HK-2 (cell line): ENCODE data around the gene ATE1.
"Not testable (repeated sequence)": the region's sequence is repeated elsewhere in the genome, so short reads cannot be mapped to it uniquely, and the experiment has no call there.

Experiments
- DNase-seq: peaks from one replicate; pipeline ENCODE4 v3.0.0-alpha.2; 2018; ENCODE audit not compliant: unreplicated experiment

The ATE1 gene

DNA sequence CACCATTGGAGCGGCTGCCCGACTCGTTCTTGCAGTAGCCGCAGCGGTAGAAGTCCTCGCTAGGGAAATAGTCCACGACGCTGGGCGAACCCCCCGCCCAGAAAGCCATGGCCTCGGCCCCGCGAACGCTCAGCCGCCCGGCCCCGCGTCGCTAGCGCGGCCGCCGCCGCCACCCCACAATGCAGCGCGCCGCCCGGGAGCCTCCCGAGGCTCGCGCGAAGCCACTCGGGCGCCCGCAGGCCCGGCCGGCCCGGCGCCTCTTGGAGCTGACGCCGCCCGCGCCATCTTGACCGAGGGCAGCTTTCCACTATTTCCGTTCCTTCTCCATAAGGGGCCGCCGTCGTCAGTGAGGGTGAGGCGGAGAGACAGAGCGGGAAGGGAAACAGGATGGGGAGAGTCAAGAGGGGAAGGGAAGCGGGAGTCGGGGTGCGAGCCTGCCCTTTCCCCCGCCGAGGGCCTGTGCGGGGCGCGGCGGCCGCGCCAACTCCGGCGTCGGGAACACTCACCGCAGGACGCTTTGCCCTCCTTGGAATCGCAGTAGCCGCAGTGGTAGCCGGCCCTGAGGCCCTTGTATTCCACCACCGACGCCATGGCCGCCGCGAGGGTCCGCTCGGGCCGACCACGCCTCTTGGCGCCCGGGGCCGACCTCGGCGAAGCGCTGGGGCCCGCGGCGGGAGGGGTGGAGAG, at the start of gene ATE1:
TSS of gene ATE1 (minus strand) at position 191 of the 687 bp plus-strand sequence. CDS start at position 109, 82 bp downstream.
- peak; percentile 94 for DNase-seq

DNA sequence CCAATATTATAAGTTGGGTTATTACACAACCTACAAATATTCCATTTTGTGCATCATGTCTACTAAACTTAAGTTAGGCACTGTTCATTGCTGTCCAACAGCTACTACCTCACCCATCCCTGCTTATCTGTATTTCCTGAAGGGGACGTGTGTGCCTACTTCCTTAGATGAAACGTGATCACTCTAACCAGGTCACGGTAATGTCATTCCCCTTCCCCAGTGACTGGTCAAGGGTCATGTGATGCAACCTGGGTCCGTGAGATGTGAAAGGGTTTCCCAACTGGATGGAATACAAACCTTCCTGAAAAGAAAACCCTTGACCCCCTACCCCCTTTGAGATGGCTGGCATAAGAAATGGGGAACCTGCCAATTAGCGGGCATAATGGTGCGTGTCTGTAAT, 48.8 kb upstream of the ATE1 start:
- DNase-seq, result no peak

DNA sequence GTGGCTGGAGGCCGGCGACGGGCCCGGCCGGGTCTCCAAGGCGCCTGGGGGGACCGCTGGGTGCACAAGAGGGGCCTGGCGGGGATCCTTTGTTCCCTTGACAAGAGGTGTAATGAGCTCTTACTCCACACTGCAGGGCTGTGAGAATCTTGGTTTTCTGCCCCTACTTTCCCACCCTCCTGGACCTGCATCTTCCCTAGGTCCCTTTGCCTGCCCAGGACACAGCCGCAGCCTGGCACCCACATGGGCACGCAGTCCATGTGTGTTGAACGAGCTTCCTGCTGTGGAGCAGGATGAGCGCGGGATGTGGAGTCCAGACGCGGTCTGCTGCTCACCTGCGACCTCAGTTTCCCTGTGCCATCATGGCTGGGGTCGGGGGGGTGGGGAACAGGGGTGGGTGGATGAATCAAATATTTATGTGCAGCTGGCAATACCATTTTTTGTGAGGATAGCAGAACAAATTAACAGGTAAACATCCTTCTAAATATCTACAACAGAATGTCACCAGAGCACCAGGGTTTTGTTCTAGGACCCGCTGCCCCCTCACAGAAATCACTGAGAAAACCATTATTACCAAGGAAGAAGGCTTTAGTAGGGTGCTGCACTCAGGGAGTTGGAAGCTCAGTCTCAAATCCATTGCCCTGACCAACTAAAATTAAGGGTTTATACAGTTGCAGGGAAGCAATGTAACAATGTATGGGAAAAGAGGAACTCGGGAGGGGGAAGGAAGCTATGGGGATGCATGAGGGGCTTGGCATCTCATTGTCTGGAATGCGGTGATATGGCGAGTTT, 47.7 kb upstream of the ATE1 start:
- no peak for DNase-seq

DNA sequence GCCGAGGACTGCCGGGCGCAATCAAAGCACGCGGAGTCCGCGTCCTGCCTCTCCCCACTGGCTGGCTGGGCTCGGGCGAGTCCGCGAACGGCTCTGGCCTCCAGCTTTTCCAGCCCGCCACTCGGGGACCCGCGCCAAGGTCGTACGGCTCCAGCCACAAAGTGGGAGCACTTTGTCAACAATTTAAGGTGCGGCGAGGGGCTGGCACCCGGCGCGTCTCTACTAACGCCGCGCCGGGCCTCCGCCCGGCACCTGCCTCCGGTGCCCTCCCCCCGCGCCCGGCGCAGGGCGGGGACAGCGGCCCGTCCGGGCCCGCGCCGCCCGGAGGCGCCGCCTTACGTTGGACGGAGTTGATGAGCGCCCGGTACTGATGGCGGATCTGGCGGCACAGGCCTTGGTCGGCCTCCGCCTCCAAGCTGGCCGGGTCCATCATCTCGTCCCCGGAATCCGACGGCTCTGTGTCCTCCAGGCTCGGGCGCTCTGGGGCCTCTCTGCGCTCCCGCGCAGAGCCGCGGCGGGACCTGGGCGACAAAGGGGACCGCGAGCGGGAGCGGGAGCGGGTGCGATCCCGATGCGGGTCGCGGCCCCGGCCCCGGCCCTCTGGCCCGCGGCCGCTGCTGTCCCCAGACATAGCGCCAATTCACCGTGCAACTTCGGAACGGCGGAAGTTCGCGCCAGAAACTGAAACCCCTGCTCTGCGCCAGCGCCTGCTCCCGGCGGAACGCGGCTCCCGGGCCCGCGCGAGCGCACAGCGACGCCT, 46.9 kb upstream of the ATE1 start, which contains the start of gene NSMCE4A:
TSS of gene NSMCE4A (minus strand) at position 683 of the 760 bp plus-strand sequence. CDS start at position 631, 52 bp downstream.
- peak; percentile 76 for DNase-seq

DNA sequence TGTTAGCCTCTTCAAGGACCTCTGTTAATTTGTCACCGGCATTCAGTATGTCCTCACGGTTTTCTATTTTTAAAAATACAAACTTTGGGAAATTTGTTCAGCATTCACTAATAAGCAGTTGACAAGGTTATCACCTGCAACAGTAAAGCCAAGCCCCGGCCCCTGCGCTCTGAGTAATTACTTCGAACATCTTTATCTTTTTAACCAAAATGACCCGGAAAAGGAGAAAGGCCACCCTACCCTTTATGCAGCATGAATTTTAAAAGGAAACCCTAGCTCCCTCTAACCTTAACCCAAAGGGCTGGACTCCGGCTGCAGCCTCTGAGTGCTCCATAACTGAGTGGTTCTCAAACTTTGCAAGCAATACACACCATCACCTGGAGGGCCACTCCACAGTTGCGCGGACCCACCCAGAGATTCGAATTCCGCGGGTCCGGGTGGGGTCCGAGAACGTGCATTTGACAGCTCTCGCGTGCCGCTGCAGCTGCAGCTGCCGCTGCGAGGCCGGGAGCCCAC, 46.2 kb upstream of the ATE1 start:
- DNase-seq, result no peak

DNA sequence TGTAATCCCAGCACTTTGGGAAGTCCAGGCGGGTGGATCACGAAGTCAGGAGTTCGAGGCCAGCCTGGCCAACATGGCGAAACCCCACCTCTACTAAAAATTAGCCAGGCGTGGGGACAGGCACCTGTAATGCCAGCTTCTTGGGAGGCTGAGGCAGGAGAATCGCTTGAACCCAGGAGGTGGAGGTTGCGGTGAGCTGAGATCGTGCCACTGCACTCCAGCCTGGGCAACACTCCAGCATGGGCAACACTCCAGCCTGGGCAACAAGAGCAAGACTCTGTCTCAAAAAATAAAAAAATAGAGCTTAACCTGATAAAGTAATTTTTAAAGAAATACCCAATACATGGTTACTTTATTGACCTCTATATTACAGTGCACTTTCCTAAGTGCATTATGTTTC, 41.3 kb upstream of the ATE1 start:
- DNase-seq, result not testable (repeated sequence)

DNA sequence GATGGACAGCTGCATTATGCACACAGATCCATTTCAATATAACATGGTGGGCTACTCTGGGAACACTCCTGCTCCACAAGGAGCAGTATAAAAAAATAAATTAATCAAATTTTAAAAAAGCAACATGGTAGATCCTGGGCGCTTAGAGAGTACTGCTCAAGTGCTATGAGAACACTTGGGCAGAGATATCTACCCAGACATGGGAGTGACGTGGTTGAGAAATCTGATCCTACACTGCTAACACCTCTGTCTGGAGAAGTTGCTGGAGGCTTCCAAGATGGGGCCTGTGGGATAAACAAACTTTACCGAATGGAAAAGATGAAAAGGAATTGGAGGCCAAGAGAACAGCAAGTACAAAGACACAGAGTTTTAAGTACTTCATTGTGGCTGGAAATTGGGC, 38.2 kb upstream of the ATE1 start:
- no peak for DNase-seq

DNA sequence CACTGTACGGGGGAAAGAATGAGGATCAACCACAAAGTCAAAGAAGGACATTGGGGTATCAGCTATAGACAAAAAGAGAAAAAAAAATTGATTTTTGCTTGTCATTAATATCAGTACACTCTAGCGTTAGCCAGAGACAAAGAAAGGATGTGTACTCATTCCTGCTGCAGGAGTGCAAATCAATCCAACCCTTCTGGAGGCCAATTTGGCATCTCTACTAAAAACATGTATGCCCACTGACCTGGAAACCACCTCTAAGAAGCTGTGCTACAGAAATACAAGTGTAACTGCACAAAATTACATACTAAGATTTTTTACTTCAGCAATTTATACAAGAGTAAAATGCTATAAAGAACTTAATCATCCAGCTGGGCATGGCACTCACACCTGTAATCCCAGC, 33.6 kb upstream of the ATE1 start:
- DNase-seq, result no peak

DNA sequence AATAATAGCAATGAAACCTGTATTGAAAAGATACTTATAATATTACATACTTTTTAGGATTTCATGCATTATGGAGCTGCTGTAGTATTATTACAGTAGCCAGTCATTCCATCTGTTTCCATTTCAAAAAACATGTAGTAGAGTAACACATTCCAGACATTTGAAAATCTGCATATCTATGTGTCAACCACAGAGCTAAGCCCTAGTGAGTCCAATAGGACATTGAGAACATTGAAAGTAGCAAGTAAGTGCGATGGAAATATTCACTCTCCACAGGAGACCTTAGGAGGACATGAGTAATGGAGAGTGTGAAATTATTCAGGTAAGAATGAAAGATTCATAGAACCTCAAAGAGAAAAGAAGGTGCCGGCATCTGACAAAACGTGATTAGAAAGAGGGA, 31.8 kb upstream of the ATE1 start:
- no peak for DNase-seq

DNA sequence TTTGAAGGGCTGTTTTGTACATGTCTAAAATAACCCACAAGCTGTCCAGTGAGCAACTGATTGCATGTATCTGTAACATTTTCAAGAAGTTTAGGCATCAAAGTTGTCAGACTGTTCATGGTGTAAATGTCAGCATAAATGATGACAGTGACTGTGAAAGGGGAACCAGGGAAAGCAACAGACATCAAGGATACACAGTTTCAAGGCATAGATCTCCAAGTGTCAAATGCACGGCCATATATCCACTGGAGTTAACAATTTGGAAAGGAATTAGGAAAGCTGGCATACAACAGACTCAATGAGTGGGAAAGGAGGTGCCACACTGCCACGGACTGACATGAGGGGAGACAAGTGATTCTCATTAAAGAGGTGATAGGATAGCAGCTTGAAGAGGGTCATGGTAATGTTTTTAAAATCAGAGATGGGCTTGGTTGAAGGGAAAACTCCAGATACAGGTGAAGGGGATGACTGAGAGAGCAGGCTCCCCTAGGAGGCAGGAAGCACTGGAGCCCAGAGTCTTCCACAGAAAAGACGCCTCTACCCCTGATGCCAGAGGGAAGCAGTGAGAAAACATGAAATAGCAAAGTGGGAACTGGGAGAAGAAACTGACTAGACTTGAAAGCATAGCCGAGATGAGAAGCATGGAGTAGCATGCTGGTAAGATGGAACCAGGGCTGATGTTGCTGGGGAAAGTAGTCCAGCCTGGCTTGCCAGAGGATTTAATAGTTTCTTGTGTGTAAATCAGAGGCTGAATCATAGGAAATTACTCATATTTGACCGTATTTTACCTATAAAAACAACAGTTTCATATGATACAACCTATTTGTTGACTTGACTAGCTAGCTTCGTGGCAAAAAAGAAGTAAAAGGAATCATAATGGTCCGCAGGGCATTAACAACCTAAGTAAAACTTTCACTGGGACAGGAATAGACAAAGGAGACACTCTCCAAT, 28.6 kb upstream of the ATE1 start:
- no peak for DNase-seq

DNA sequence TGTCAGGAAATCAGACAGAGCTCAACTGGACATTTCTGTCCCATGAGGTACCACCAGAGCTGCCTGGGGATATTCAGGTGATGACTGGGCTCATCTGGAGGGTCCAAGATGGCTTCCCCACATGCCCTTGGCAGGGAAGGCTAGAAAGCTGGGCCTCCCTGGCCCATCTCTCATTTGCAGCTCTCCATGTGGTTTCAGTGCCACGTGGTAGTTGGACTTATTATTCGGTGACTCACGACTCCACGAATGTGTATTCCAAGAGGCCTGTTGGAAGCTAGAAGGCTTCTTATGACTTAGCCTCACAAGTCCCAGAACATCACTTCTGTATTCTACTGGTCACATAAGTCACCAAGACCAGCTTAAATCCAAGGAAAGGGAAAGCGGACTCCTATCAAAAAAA, 24.4 kb upstream of the ATE1 start:
- DNase-seq, result peak; percentile 31

DNA sequence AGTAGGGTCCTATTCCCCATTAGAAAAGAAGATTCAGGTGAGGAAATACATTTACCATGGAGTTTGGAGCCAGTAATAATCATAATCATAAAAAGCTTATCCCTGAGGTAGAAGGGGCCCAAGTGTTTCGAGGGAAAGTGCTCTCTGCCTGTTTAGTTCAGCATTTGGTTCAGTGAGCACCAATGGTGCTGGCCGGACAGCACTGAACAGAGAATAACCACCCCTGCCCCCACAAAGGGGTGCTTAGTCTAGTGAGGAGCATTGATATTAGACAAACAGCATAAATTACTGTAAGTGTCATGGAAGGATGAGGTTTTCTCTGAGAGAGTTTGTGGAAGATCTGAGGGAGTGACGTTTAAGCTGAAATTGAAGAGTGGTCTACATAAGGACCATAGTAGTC, 21.6 kb upstream of the ATE1 start:
- no peak for DNase-seq

DNA sequence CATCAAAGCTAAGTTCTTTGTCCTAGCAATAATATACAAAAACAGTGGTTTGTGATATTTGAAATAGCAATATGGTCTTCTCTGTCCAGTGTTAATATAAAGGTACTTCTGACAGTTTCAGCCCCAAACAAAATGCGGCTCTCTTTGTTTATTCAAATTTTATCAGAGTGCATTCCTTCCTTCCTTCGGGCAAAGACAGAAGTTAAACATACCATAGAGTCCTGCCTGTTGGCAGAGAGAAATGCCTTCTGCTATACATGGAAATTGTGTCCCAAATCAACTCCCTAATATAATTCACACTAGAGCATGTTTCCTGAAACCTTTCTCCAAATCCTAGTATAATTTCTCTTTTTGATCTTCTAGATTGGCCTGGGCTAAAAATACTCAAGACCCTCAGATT, 21.2 kb upstream of the ATE1 start:
- DNase-seq, result no peak

DNA sequence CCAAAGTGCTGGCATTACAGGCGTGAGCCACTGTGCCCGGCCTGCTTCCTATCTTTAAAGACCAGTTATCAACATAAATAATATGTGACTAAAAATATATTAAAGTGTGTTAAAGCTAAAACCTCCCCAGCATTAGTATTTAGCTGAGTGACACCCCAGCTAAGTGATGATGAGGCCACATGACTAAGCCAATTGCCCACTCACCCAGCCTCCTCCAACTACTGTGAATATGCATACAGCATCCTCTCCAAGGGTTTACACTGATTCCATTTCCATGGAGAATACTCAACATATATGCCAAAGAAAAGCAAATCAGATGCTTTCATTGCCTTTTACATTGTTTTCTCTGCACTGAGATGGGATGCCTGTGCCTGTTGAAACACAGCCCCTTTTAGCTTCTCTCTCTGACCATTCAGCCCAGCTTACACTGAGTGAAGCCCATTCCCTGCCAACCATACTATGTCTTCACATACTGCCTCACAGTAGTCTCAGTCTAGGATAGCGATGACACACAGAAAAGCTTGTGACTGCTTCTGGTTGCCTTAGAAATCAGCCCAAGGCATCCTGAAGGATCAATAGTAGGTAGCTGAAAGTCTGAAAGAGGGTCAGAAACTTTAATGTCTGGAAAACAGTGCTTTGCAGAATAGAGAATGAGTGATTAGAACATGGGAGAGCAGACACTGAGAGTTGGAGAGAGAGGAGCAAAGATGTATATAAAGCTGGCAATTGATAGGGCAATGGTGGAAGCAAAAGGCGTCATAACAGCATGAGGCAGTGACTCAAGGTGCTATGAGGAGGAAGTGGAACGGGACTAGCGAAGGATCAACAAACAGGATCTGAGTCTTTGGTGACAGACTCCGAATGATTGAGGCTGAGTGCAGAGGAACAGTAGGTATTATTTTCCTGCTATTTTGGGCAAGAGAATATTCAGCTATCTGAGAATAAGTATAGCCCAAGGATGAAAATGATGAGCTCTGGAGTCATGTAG, 19.8 kb upstream of the ATE1 start:
- DNase-seq, result no peak

DNA sequence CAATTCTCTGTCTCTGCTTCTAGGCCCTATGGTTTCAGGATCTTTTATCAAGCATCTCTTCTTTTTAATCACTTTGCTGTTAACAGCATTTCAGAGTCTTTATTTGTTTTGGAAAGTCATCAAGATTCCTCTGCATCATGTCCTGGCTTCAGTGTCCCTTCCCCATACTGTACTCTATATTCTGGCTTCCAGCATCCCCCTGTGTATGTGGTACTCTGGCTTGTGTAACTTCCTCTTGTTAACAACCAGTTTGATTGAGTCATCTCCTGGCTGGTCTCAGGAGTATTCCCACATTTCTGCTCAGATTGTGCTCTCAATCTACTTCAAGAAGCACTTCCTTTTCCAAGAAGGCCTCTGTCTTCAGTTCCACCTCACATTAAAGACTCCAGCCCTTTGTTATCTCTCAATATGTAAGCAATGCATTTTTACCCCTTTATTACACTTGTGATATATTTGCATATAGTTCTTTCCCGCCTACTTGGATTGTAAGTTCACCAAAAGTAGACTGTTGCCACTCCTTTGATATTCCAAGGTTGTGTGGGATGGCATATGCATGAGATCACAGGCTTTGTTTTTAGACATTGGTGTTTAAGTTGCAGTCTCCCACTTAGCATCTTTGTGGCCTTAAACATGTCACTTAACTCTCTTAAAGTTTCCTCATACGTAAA, 15.1 kb upstream of the ATE1 start:
- DNase-seq, result no peak

DNA sequence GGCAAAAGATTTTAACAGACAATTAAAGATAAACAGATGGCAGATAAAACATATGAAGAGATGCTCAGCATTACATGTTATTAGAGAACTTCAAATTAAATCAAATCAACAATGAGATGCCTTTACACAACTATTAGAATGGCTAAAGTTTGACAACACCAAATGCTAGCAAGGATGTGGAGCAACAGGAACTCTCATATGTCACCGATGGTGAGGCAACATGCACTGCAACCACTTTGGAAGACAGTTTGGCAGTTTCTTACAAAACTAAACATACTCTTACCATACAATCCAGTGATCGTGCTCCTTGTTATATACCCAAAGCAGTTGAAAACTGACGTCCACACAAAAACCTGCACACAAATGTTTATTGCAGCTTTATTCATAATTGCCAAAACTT, 13.7 kb upstream of the ATE1 start:
- DNase-seq, result no peak

DNA sequence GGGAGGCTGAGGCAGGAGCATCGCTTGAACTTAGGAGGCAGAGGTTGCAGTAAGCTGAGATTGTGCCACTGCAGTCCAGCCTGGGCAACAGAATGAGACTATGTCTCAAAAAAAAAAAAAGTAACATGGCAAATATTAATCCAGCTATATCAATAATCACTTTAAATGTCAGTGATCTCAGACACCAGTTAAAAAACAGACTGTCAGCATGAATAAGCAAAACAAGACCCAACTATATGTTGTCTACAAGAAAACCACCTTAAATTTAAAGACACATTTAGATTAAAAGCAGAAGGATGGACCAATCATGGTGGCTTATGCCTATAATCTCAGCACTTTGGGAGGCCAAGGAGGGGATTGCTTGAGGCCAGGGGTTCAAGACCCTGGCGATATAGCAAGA, 8.5 kb upstream of the ATE1 start:
- no peak for DNase-seq

DNA sequence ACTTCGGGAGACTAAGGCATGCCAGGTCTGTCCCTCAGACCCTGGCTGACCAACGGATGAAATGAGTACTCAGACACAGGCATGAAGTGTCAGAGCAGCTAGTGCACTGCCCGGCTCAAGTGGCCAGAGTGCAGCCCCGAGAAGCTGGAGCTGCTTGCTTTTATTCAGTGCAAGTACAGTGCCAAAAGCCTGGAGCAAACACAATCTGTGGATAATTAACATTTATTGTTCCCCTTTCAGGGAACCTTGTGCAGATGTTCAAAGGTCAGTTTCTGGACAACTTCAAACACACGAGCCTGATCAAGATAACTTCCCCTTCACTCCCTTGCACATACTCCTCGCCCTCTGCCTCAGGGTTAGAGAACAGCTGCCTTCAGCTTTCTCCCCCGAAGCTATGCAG, 7.9 kb upstream of the ATE1 start:
- DNase-seq, result no peak
